Activated CD8-positive, alpha-beta memory T cell treated with anti-CD3 and anti-CD28 coated beads, Interleukin-2, amount 50 U/mL, for 1 hour (primary cell): Measurements from ENCODE around the gene SNCAIP.
"Not testable (repeated sequence)": the region's sequence is repeated elsewhere in the genome, so short reads cannot be mapped to it uniquely, and the experiment has no call there.

Source experiments
- DNase-seq: peaks from one replicate; pipeline ENCODE4 v3.0.0-alpha.2; 2020; ENCODE audit errors: extremely low read depth

Gene SNCAIP

GRCh38 chr5:122315521-122315920 is 3.5 kb downstream of the SNCAIP start:
- DNase-seq = no peak

- DNase-seq = no peak
Observed at GRCh38 chr5:122316656-122317055, 4.6 kb downstream of the SNCAIP start.

- DNase-seq = no peak
Observed at GRCh38 chr5:122319897-122320296, 7.9 kb downstream of the SNCAIP start.

GRCh38 chr5:122321921-122322320 is 9.9 kb downstream of the SNCAIP start:
- DNase-seq = no peak

- no peak for DNase-seq
Observed at GRCh38 chr5:122322801-122323548, 10.9 kb downstream of the SNCAIP start.

GRCh38 chr5:122323738-122324137 is 11.7 kb downstream of the SNCAIP start:
- DNase-seq = no peak

- no peak for DNase-seq
Observed at GRCh38 chr5:122327110-122327509, 15.1 kb downstream of the SNCAIP start.

- DNase-seq = no peak
Observed at GRCh38 chr5:122330881-122331280, 18.8 kb downstream of the SNCAIP start.

GRCh38 chr5:122332599-122333555 is 20.8 kb downstream of the SNCAIP start:
- no peak for DNase-seq

- no peak for DNase-seq
Observed at GRCh38 chr5:122333564-122333963, 21.5 kb downstream of the SNCAIP start.

GRCh38 chr5:122339591-122339990 is 27.6 kb downstream of the SNCAIP start:
- DNase-seq = no peak

GRCh38 chr5:122341087-122341486 is 29.1 kb downstream of the SNCAIP start:
- DNase-seq = no peak

GRCh38 chr5:122342256-122342655 is 30.2 kb downstream of the SNCAIP start:
- no peak for DNase-seq

- no peak for DNase-seq
Observed at GRCh38 chr5:122346897-122347581, 35.0 kb downstream of the SNCAIP start.

GRCh38 chr5:122350496-122350895 is 38.5 kb downstream of the SNCAIP start:
- DNase-seq = no peak

- DNase-seq = no peak
Observed at GRCh38 chr5:122351416-122352157, 39.5 kb downstream of the SNCAIP start.

- DNase-seq = no peak
Observed at GRCh38 chr5:122352331-122352730, 40.3 kb downstream of the SNCAIP start.

- DNase-seq = not testable (repeated sequence)
Observed at GRCh38 chr5:122353361-122353760, 41.3 kb downstream of the SNCAIP start.

- DNase-seq = no peak
Observed at GRCh38 chr5:122354293-122354692, 42.3 kb downstream of the SNCAIP start.

- DNase-seq = no peak
Observed at GRCh38 chr5:122355324-122355723, 43.3 kb downstream of the SNCAIP start.

- DNase-seq = no peak
Observed at GRCh38 chr5:122356855-122357254, 44.8 kb downstream of the SNCAIP start.
